Heart left ventricle (tissue), 13 donors: ENCODE data around the gene ABHD1.

Experiments
- CTCF ChIP-seq, 12 donors: fragments of 200-600 bp; sonication (generic) in 4 of 12; IDR thresholded peaks; one replicate each; pipeline versions ENCODE4 v1.5.0 to v1.8.0; 2018 to 2022; ENCODE audit warnings: antibody characterized with exemption in 12 of 12, mild to moderate bottlenecking in 5 of 12
- POLR2A ChIP-seq, 2 donors: fragments of 450-650 bp; IDR thresholded peaks; one replicate each; pipeline ENCODE4 v1.6.1; 2017; ENCODE audit warnings: antibody characterized with exemption in 2 of 2, mild to moderate bottlenecking in 2 of 2, moderate library complexity in 2 of 2
- donor health status: ischemic (EF 13 %, LVEDD 7.1; RV severe dilation, severe dysfunction).
- donor health status: DM: no; HTN: yes; CAD: no.
- donor health status: DM: no; HTN: no; CAD: no.
- donor health status: ischemic (EF 25% LVEDD 6.9; RV normal size, moderate dysfunction).
- donor health status: ischemic (EF 25% LVEDD 5.7; RV mildly dilated, moderate dysfunction).
- donor health status: ischemic (EF 35%, LVEDD 5.7; RV mildly dilated, moderate dysfunction).
- donor health status: nonischemic (EF 11% LVEDD 7.7; RV severe dilation, severe dysfunction).
- donor health status: DM: yes; HTN: yes; CAD: no.
- donor health status: PGD.
- donor health status: ischemic (EF 29% LVEDD 5.4; RV normal size, mild dysfunction).
- donor health status: nonischemic (EF 23%, LVEDD 6.1; RV moderate dilation, normal function).

- TF ChIP-seq POLR2A (IDR thresholded peaks at IDR 0.05) (no peak), CTCF (IDR thresholded peaks at IDR 0.05) (no peak)
Observed at GRCh38 chr2:27178469-27178868, 54.9 kb downstream of the ABHD1 start.
